Keratinocyte (primary cell): ENCODE data around the gene ADGRG2. TPM values are rescaled to one million over a fixed set of nuclear protein-coding genes. Genes with fewer than 3 reads are reported as not detected.

Experiments
- DNase-seq: peaks from one replicate; pipeline ENCODE4 v3.0.0-alpha.2; 2011; ENCODE audit warnings: low read depth, missing footprints, low spot score
- FAIRE-seq: peaks from 2 replicates; lab custom pipeline; 2011; peaks lifted over from hg19 to GRCh38; lab: Jason Lieb, UNC
- H2AFZ ChIP-seq: 2 replicates; pipeline ENCODE4 v1.6.0; 2012; ENCODE audit warnings: low read length, control low read depth, inconsistent platforms; ENCODE audit not compliant: control insufficient read depth
- H3K27ac ChIP-seq: 2 replicates; pipeline ENCODE4 v1.5.1; 2011; ENCODE audit warnings: low read length; ENCODE audit not compliant: control insufficient read depth, insufficient read depth
- H3K27me3 ChIP-seq: 3 replicates; pipeline ENCODE4 v1.6.0; 2011; ENCODE audit warnings: low read length; ENCODE audit not compliant: control insufficient read depth, insufficient read depth; ENCODE audit errors: extremely low read depth
- H3K36me3 ChIP-seq, 2 experiments: 2 replicates in 1 of 2; 3 replicates in 1 of 2; pipeline ENCODE4 v1.5.1; 2011; ENCODE audit warnings: low read length in 2 of 2, mild to moderate bottlenecking in 1 of 2; ENCODE audit not compliant: control insufficient read depth in 2 of 2, insufficient read depth in 2 of 2; ENCODE audit errors: extremely low read depth in 1 of 2
- H3K4me1 ChIP-seq: 3 replicates; pipeline ENCODE4 v1.5.1; 2011; ENCODE audit warnings: low read length; ENCODE audit not compliant: control insufficient read depth, insufficient read depth; ENCODE audit errors: extremely low read depth
- H3K4me2 ChIP-seq: 3 replicates; pipeline ENCODE4 v1.6.0; 2011; ENCODE audit warnings: low read depth, low read length; ENCODE audit not compliant: control insufficient read depth, insufficient read depth; ENCODE audit errors: extremely low read depth
- H3K4me3 ChIP-seq, 3 experiments: fragments of 200-600 bp in 1 of 3; sonication (generic) in 1 of 3; 2 replicates in 2 of 3; 3 replicates in 1 of 3; pipeline ENCODE4 v1.5.1; 2011 to 2016; ENCODE audit warnings: low read length in 3 of 3, mild to moderate bottlenecking in 3 of 3, control low read depth in 2 of 3, inconsistent platforms in 1 of 3, low read depth in 1 of 3, mixed read lengths in 1 of 3, mixed run types in 1 of 3, moderate library complexity in 1 of 3; ENCODE audit not compliant: control insufficient read depth in 2 of 3, insufficient read depth in 2 of 3; ENCODE audit errors: extremely low read depth in 1 of 3
- H3K79me2 ChIP-seq: 2 replicates; pipeline ENCODE4 v1.6.0; 2012; ENCODE audit warnings: low read length; ENCODE audit not compliant: control insufficient read depth, insufficient read depth
- H3K9ac ChIP-seq: 3 replicates; pipeline ENCODE4 v1.6.0; 2011; ENCODE audit warnings: low read length; ENCODE audit not compliant: control insufficient read depth, insufficient read depth; ENCODE audit errors: extremely low read depth
- H3K9me1 ChIP-seq: 3 replicates; pipeline ENCODE4 v1.6.0; 2011; ENCODE audit warnings: low read length; ENCODE audit not compliant: control insufficient read depth, insufficient read depth; ENCODE audit errors: extremely low read depth
- H3K9me3 ChIP-seq: 2 replicates; pipeline ENCODE4 v1.5.1; 2012; ENCODE audit warnings: low read depth, low read length; ENCODE audit not compliant: control insufficient read depth
- H4K20me1 ChIP-seq: 3 replicates; pipeline ENCODE4 v1.6.0; 2011; ENCODE audit warnings: low read length; ENCODE audit not compliant: control insufficient read depth, insufficient read depth; ENCODE audit errors: extremely low read depth
- EZH2 ChIP-seq: IDR thresholded peaks from one replicate; pipeline ENCODE4 v1.6.1; 2012; ENCODE audit warnings: inconsistent platforms, mild to moderate bottlenecking, low read length, moderate library complexity
- dilution Hi-C: fragments of 300-500 bp; cut with MboI; formaldehyde crosslinking; loops from one replicate; pipeline ENCODE4 v1.7.0; 2020; ENCODE audit warnings: low sequenced_read_pairs; ENCODE audit not compliant: extremely low pct_ligation_motif_present
- polyA plus RNA-seq, 5 experiments: library from polyadenylated mRNA; depleted of rRNA in 3 of 5; stranded (reverse) in 3 of 5; stranded (forward) in 1 of 5; unstranded in 1 of 5; fragments of >200 nt; gene quantifications; 1 replicate in 1 of 5; 2 replicates in 3 of 5; 3 replicates in 1 of 5; pipeline versions ENCODE4 v1.2.1 to v1.2.3, GENCODE V29; 2011 to 2012; ENCODE audit warnings: missing spikeins in 2 of 5, low read depth in 1 of 5, low replicate concordance in 1 of 5
- TF ChIP-seq, protein P1 (sequence below), 3 experiments: IDR thresholded peaks in 1 of 3; conservative IDR thresholded peaks in 1 of 3; optimal IDR thresholded peaks in 1 of 3; 2 replicates in 2 of 3; 3 replicates in 1 of 3; pipeline versions ENCODE3 to v1.5.1; 2011; ENCODE audit warnings: low read length in 3 of 3, mild to moderate bottlenecking in 3 of 3, moderate library complexity in 2 of 3, control low read depth in 1 of 3, inconsistent platforms in 1 of 3; ENCODE audit not compliant: insufficient read depth in 2 of 3; ENCODE audit errors: extremely low read depth in 1 of 3

ADGRG2 gene
- polyA plus RNA-seq, 1 donor (not counting 4 experiments of a cell fraction or from before 2014, with no cell fraction given) = 0.20 TPM

DNA sequence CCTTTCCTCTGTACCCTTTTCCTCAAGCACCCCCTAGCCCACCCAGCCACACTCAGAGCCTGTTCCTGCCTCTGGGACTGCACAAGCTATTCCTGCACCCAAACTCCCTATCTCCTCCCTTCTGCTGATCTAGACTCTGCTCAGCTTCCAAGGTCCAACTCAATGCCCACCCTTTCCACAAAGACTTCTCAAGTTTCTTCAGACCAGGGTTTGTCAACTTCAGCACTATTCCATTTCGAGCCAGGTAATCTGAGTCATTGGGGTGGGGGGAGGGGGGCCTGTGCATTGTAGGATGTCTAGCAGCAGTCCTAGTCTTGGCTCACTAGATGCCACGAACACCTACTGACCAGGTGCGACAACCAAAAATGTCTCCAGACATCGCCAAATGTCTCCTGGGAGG lies 175.7 kb downstream of the ADGRG2 start:
- dilution Hi-C loops = no loop called here
- no peak overlapping the region for H3K27ac ChIP-seq
- no peaks in the 10 kb centered on the region for H3K4me1 ChIP-seq
- no peaks in the 10 kb centered on the region for H3K27me3 ChIP-seq
- H3K9me1 ChIP-seq = no peaks in the 10 kb centered on the region
- FAIRE-seq = no peak
- H3K79me2 ChIP-seq = no peaks in the 10 kb centered on the region
- H3K9me3 ChIP-seq = no peaks in the 10 kb centered on the region
- H3K4me2 ChIP-seq = no peak overlapping the region
- no peak for DNase-seq
- H3K4me3 ChIP-seq = no peak overlapping the region
- H2AFZ ChIP-seq = no peak overlapping the region
- TF ChIP-seq, protein P1, sequence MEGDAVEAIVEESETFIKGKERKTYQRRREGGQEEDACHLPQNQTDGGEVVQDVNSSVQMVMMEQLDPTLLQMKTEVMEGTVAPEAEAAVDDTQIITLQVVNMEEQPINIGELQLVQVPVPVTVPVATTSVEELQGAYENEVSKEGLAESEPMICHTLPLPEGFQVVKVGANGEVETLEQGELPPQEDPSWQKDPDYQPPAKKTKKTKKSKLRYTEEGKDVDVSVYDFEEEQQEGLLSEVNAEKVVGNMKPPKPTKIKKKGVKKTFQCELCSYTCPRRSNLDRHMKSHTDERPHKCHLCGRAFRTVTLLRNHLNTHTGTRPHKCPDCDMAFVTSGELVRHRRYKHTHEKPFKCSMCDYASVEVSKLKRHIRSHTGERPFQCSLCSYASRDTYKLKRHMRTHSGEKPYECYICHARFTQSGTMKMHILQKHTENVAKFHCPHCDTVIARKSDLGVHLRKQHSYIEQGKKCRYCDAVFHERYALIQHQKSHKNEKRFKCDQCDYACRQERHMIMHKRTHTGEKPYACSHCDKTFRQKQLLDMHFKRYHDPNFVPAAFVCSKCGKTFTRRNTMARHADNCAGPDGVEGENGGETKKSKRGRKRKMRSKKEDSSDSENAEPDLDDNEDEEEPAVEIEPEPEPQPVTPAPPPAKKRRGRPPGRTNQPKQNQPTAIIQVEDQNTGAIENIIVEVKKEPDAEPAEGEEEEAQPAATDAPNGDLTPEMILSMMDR (optimal IDR thresholded peaks at IDR 0.05 in 1 of 3, IDR thresholded peaks at IDR 0.05 in 1 of 3, conservative IDR thresholded peaks at IDR 0.05 in 1 of 3; ENCODE audit: extremely low read depth in 1 of 3, insufficient read depth in 2 of 3, low read length in 3 of 3) = no peak
- TF ChIP-seq EZH2 = no peak
- H3K9ac ChIP-seq = no peak overlapping the region
- peaks cover 0 to 4% of the 10 kb centered on the region in 2 experiments for H3K36me3 ChIP-seq
- H4K20me1 ChIP-seq = no peaks in the 10 kb centered on the region

DNA sequence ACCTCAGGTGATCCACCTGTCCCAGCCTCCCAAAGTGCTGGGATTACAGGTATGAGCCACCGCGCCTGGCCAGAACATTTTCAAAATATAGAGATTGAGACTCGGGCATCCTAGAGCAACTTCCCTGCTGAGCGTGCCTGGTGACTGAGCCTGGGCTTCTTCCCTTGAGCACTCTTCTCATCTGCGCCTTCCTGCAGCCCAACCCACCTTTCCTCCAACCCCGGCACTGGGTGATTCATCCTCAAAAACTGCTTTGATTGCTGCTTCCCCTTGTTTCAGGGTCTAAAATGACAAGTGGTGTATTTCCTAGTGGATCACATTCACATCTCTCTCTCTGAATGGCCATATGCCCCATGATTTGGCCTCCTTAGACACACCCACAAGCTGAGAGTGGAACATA lies 176.1 kb downstream of the ADGRG2 start:
- dilution Hi-C loops = no loop called here
- no peak for FAIRE-seq
- H3K27ac ChIP-seq = no peak overlapping the region

More for the DNA sequence above, 176.1 kb downstream of the ADGRG2 start:
- Histone ChIP-seq H4K20me1 (no peaks in the 10 kb centered on the region), H3K79me2 (no peaks in the 10 kb centered on the region), H3K4me1 (no peaks in the 10 kb centered on the region), H3K4me3 (no peak overlapping the region), H3K4me2 (no peak overlapping the region), H3K27me3 (no peaks in the 10 kb centered on the region), H3K9ac (no peak overlapping the region), H3K9me3 (no peaks in the 10 kb centered on the region), H3K9me1 (no peaks in the 10 kb centered on the region), H3K36me3 (no peaks in the 10 kb centered on the region), H2AFZ (no peak overlapping the region)
- TF ChIP-seq EZH2 = no peak
- TF ChIP-seq, protein P1 (optimal IDR thresholded peaks at IDR 0.05 in 1 of 3, IDR thresholded peaks at IDR 0.05 in 1 of 3, conservative IDR thresholded peaks at IDR 0.05 in 1 of 3; ENCODE audit: extremely low read depth in 1 of 3, insufficient read depth in 2 of 3, low read length in 3 of 3) = no peak
- no peak for DNase-seq
